ENCODE data around the gene GOLPH3. TPM values are rescaled to one million over a fixed set of nuclear protein-coding genes. Genes with fewer than 3 reads are reported as not detected.

GOLPH3 gene
- 144 and 145 TPM in 2 replicates for total RNA-seq

DNA sequence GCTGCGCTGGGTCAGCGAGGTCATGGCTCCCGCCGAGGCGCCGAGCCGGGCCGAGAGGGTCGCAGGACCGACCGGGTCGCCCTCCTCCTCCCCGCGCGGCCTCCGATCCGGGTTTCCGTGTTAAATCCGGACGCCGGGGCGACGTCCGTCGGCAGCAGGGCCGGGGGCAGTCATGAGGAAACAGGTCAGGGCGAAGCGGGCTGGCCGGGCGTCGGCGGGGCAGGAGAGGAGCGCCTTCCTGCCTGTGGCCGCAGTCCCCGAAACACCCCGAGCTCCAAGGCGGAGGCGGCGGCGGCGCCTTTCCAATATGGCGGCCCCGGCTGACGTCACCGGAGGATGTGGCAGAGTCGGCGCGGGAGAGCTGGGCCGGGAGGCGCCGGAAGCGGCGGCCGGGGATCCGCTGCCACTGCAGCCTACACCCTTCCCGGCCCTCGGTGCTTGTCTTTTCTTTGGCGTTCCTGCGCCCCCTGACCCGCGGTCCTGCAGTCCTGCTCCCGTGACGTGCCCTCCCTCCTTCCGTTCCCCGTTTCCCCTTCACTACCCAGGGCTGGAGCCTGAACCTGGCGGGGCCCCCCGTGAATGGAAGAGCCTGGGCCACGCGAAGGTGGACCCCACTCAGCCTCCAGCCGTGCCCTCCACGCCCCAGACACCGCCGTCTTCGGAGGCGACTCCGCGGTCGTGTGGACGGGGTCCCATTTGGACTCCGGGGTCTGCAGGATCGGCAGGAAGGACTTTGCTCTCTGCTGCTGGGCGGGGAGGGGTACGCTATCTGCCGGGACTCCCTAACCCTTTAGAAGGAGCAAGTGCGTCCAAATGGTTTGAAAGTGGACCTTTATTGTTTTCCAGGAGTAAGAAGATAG lies at the start of gene GOLPH3:
Gene GOLPH3 (minus strand): TSS at position 309 of the 860 bp plus-strand sequence. CDS start 285 bp downstream, at position 24.

Small RNAs within 50 kb of the gene (small RNA-seq; reads per million reads assigned to genes)
- gene RF00019: not detected

Other genes starting within 250 kb of the GOLPH3 start
- gene MTMR12, start 138.6 kb upstream of the GOLPH3 start, total RNA-seq: 19.8 and 20.4 TPM in 2 replicates